Astrocyte of the cerebellum (primary cell): Measurements from ENCODE around the gene NOL12.

Experiments used
- DNase-seq: peaks from one replicate; pipeline ENCODE4 v3.0.0-alpha.2; 2011; ENCODE audit warnings: low read depth
- H3K4me3 ChIP-seq: 2 replicates; pipeline ENCODE4 v1.5.1; 2011; ENCODE audit warnings: mild to moderate bottlenecking, low read depth, low read length, moderate library complexity
- in situ Hi-C: cut with HindIII; loops from 2 replicates; pipeline ENCODE4 v1.10.0; 2017; ENCODE audit warnings: low sequenced_read_pairs
- TF ChIP-seq, protein P1 (sequence below): IDR thresholded peaks from 2 replicates; pipeline ENCODE4 v1.5.1; 2012; ENCODE audit warnings: low read length, low read depth, moderate library complexity, mild to moderate bottlenecking; ENCODE audit errors: missing control alignments

Gene NOL12

GRCh38 chr22:37696657-37697537 is 10.8 kb downstream of the NOL12 start, which contains the start of gene TRIOBP:
TRIOBP (plus strand) TSS chr22:37697048; CDS start chr22:37701366, 4,318 bp downstream.
- TF ChIP-seq, protein P1, sequence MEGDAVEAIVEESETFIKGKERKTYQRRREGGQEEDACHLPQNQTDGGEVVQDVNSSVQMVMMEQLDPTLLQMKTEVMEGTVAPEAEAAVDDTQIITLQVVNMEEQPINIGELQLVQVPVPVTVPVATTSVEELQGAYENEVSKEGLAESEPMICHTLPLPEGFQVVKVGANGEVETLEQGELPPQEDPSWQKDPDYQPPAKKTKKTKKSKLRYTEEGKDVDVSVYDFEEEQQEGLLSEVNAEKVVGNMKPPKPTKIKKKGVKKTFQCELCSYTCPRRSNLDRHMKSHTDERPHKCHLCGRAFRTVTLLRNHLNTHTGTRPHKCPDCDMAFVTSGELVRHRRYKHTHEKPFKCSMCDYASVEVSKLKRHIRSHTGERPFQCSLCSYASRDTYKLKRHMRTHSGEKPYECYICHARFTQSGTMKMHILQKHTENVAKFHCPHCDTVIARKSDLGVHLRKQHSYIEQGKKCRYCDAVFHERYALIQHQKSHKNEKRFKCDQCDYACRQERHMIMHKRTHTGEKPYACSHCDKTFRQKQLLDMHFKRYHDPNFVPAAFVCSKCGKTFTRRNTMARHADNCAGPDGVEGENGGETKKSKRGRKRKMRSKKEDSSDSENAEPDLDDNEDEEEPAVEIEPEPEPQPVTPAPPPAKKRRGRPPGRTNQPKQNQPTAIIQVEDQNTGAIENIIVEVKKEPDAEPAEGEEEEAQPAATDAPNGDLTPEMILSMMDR = peak; percentile 49
- in situ Hi-C loops = no loop called here
- peak within 1 kb of the TSS; percentile 30 for H3K4me3 ChIP-seq
- peak; percentile 82 for DNase-seq

DNA sequence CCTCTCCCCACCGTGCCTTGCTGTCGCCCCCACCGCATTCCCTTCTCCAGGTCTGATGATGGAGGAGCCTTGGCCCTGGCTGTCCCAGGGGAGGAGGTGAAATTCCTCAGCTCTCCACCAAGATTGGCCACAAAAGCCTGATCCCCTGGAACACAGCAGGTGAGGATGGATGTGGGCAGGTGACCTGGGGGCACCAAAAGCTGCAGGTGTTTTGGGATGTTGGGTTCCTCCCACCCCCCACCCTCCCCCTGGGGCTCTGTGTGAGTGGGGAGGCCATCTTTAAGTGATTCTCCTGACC is 11.3 kb downstream of the NOL12 start:
- TF ChIP-seq, protein P1 = no peak
- no peak for DNase-seq
- in situ Hi-C loops = no loop called here
- H3K4me3 ChIP-seq = peak overlapping the region; percentile 30

DNA sequence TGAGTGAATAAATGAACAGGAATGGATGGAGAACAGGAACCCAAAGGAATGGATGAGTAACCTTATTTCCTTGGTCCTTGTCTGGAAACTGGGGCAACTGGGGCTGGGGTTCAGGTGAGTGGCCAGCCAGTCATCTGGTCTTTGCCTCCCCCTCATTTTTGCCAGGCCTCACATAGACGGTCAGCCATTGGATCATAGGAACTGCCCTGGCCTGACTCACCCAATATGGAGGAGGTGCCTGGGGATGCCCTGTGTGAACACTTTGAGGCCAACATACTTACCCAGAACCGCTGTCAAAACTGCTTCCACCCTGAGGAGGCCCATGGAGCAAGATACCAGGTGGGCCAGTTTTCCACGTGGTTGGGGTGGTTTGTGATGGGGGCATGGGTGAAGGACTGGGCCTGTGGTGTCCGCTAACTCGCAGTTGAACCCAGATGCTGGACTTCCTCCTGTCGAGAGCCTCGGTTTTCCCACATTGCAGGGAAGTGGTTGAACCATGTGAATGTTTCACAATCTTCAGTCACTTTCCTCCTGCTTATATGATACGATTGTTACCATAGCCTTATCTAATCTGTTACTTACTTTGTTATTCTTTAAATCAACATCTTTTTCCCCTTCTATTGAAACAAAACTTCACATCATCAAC is 15.1 kb downstream of the NOL12 start:
- in situ Hi-C loops = no loop called here
- no peak overlapping the region for H3K4me3 ChIP-seq
- no peak for DNase-seq
- TF ChIP-seq, protein P1 = no peak

- H3K4me3 ChIP-seq = no peak overlapping the region
- TF ChIP-seq, protein P1 = no peak
- no peak for DNase-seq
- in situ Hi-C loops = no loop called here
Measured at GRCh38 chr22:37703906-37704305, 17.8 kb downstream of the NOL12 start.

DNA sequence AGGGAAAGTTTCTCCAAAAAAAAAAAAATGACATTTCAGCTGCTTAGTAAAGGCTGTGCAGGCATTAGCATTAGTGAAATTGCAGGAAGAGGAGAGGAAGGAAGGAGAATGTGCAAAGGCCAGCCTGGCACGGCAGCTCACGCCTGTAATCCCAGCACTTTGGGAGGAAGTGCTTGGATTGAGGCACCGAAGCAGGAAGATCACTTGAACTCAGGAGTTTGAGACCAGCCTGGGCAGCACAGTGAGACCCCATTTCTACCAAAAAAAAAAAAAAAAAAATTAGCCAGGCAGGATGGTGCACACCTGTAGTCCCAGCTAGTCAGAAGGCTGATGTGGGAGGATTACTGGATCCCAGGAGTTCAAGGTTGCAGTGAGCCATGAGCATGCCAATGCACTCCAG is 18.5 kb downstream of the NOL12 start:
- in situ Hi-C loops = no loop called here
- no peak for DNase-seq
- no peak overlapping the region for H3K4me3 ChIP-seq
- TF ChIP-seq, protein P1 = no peak

DNA sequence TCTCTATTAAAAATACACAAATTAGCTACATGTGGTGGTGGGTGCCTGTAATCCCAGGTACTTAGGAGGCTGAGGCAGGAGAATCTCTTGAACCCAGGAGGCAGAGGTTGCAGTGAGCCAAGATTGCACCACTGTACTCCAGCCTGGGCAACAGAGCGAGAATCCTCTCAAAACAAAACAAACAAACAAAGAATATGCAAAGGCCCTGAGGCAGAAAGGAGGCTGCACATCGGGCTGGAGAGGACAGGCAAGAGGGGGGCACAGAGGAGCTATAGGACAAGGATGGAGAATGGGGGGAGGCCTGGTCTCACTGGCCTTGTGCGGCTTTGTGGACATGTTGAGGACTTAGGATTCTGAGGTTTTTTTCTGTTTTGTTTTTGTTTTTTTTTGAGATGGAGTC is 19.1 kb downstream of the NOL12 start:
- TF ChIP-seq, protein P1 = no peak
- in situ Hi-C loops = no loop called here
- H3K4me3 ChIP-seq = no peak overlapping the region
- DNase-seq = no peak
